ENCODE measurements around the gene LRP5.
"Not testable (repeated sequence)": the region's sequence is repeated elsewhere in the genome, so short reads cannot be mapped to it uniquely, and the experiment has no call there.

The LRP5 gene

DNA sequence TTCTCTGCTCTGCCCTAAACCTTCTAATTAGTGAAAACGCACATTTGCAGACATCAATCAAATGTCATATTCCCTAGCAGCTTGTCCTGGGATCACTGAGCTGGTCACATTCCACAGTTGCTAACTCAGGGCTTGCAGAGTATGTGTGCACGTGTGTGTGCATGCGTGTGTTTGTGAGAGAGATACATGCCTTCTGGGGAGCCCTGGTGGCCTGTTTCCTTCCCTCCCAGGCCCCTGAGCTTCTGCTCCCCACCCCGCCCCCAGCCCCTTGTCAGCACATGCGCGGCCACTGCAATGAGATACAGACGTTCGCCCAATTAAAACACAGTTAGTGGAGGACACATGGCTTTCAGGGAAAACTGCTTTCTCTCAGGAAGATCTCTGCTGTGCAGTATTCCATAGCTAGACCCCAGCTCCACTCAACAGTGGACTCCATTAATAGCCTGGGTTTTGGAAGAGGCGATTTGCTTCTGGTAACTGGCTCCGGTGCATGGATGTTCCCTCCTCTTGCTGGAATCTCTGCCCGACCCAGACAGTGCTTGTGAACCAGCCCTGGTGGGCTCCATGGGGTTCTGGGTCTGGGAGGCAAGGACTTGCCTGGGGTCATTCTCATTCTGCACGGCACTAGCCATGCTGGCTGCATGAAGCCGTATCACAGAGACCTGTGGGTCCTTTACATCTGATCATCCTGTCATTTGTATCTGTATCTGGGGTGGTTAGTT lies 17.7 kb downstream of the LRP5 start:
- DNase-seq: no peak

DNA sequence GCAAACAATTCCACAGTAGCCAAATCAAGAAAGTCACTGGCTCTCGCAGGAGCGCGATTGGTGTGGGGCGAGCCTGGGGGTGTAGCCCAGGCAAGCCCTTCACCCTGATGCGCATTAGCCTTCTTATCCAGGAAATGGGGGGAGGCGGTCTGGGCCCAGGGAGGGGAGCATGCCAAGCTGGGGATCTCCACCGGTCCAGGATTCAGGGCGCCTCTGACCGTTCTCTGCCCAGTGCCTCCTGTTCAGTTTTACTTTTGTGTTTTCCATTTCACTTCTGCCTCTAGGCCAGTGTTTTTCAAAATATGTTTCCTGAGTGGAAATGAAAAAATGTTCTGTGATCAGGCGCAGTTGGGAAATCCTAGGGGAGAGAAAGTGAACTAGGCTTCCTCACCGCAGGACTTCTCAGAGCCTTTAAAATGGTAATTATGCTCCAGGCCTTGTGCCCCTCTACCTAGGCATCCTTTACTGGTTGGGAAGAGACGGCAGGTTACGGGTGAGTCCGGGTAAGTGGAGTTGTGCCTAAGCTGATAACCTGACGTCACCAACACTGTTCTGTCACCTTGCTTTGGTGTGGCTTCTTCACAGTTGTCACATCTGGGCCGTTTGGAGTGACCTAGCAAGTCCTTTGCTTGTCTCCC lies 18.4 kb downstream of the LRP5 start:
- DNase-seq: no peak

GRCh38 chr11:68331338-68331947 lies 19.1 kb downstream of the LRP5 start:
- DNase-seq: no peak

DNA sequence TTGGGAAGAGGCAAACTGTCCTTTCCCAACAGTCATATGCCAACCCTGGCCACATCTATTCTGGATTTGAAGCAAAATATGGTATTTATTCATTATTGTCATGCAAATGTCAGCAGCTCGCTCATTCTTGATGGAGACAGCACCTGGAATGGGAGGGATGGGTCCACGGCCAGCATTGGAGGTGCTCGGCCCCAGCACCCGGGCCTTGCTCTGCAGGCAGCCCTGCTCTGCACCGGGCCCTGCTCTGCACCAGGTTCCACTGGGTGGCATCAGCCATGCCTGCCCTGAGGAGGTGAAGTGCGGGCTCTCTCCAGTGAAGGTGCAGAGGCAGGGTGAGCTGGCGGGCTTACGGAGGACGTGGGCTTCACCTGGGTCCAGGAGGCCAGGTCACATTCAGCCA lies 19.8 kb downstream of the LRP5 start:
- DNase-seq: no peak

GRCh38 chr11:68333173-68333572 lies 20.8 kb downstream of the LRP5 start:
- DNase-seq: no peak

GRCh38 chr11:68334923-68335322 lies 22.5 kb downstream of the LRP5 start:
- no peak for DNase-seq

DNA sequence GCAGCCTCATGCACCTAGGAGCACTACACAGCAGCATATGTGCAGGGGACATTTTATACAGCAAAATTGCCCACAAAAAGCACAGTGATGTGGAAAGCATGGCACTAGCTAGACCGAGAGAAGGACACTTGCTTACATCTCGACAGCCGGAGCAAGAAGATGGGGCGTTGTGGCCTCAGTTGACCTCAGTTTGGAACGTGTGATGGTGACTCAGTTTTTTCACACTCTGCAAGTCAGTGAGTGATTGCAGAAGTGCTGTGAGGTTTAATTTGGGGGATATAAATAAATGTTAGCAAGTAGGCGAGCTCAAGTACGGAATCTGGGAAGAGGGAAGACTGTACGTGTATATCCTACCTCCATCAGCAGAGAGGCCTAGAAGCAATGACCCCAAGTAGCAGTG lies 23.3 kb downstream of the LRP5 start:
- DNase-seq: no peak

GRCh38 chr11:68336716-68337115 lies 24.3 kb downstream of the LRP5 start:
- no peak for DNase-seq

- DNase-seq: no peak
Measured at GRCh38 chr11:68337399-68337835, 25.0 kb downstream of the LRP5 start.

DNA sequence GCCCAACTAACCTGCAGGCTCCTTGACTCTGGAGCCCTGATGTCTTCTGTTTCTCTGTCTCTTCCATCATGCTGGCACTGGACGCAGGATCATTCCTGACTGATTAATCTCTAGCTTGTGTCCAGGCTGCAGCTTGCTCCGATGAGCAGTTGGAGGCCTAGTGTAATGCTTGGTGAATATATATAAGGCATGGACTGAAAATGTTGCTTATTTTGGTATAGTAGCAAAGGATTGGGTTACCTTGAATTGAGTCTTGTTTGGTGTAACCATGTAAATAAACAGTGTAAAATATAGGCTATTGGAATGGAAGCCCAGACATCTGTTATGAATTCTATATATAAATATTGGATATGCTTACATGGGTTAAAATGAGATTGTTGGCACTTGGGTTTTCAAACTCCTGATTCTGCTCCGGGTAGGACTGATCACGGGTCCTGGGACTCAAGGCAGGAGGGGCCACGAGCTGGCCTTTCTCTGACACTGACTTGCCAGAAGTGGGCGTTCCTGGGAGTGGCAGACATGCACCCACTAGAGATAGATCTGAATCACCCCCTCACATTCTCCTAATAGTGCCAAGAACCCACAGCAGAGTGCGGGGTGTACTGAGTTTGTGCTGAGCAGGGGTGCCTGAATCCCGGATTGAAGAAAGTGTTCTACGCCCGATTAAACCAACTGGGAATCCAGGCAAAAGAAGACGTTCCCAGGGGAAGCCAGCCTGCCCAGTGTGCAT lies 25.8 kb downstream of the LRP5 start:
- no peak for DNase-seq

DNA sequence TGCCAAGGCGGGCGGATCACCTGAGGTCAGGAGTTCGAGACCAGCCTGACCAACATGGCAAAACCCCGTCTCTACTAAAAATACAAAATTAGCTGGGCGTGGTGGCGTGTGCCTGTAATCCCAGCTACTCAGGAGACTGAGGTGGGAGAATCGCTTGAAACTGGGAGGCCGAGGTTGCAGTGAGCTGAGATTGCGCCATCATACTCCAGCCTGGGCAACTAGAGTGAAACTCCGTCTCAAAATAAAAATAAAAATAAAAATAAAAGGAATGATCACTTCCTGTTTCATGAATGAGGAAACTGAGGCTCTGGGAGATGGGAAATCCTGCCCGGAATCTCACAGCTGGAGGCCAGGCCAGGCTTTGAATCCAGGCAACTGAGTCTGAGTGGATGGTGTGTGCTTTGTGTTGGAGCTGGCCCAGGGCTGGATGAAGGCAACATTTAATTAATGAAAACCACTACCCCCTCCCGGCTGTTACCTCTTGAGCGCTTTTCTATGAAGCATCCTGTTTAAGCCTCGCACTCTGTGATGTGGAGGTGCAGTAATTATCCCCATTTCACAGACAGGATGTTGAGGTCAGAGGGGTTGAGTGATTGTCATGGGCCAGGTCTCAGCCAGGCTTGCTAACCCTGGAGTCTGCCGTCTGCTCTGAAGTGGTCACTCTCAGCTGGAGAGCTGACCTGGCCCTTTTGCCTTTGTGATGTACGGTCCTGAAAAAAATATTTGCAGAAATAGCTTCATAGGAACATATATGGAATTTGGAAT lies 27.8 kb downstream of the LRP5 start:
- DNase-seq: peak in 2 of 3 experiments; percentile 37 to 72

DNA sequence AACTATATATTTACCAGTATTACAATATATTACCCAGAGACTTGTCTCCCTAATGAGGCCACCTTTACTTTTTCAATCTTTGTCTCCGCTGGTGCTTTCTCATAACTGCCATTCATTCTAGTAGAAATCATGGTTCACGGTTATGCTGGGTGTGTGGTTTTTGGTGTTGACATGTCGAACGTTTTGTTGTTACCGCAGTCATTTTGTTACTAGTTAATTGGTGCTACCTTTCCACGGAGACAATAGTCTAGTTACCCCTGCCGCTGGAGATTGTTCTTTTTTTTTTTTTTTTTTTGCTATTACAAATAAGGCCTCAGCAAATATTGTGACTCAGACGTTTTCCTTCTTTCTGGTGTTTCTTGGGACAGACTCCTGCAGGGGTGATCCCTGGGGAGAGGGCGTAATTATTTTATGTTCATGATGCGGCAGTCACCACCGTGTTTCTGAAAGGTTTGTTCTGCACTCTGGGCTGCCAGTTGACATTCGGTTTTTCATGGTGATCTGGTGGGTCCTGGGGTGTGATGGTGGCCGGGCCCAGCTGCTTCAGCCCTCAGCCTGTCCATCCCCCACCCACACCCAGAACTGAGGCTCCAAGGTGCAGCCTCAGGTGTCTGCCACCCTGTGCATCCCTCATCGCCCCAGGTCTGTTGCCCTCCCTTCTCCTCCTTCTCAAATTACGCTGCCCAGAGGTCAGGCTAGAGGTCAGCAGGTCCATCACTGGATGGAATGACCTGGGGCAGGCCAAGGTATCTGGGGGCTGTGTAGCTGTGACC lies 28.6 kb downstream of the LRP5 start:
- peak in 2 of 3 experiments; percentile 42 to 78 for DNase-seq

GRCh38 chr11:68341557-68342458 lies 29.4 kb downstream of the LRP5 start:
- no peak for DNase-seq

- peak; percentile 9 to 83 (median 64) for DNase-seq
Measured at GRCh38 chr11:68342459-68343158, 30.2 kb downstream of the LRP5 start.

DNA sequence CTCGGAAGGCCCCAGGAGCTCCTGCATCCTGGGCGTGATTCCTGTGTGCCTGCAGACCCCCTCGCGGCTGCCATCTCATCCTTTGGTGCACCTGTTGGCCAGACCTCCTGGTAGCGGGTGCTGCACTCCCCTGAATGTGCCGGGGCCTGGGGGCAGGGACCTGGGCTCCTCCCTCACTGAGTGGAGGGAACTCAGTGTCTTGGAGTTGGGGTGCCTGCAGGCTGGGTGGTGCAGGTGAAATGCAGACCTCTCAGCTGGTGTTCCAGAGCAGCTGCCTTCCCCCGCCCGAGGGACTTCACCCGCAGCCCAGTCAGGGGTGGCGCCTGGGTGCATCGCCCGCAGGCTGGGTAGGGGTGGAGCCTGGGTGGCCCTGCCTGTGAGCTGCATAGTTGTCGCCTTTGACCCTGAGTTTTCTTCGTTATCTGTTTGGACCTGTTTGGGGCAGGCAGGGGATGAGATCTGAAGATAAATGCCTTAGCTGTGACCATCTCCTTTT lies 31.4 kb downstream of the LRP5 start:
- DNase-seq: peak in 2 of 3 experiments; percentile 79 to 86

DNA sequence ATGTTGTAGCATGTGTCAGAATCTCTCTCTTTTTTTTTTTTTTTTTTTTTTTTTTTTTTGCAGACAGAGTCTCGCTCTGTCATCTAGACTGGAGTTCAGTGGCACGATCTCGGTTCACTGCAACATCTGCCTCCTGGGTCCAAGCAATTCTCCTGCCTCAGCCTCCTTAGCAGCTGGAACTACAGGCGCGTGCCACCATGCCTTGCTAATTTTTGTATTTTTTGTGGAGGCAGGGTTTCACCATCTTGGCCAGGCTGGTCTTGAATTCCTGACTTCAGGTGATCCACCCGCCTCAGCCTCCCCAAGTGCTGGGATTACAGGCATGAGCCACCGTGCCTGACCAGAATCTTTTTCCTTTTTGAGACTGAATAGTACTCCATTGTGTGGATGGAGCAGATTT lies 32.4 kb downstream of the LRP5 start:
- DNase-seq: not testable (repeated sequence)

- no peak for DNase-seq
Measured at GRCh38 chr11:68345776-68346461, 33.5 kb downstream of the LRP5 start.

GRCh38 chr11:68346462-68346790 lies 34.0 kb downstream of the LRP5 start:
- no peak for DNase-seq

- no peak for DNase-seq
Measured at GRCh38 chr11:68347345-68347744, 35.0 kb downstream of the LRP5 start.

Measured in NCI-H1417 (cell line).